B cell (primary cell): ENCODE measurements around the gene VAV3. TPM values are rescaled to one million over a fixed set of nuclear protein-coding genes. Genes with fewer than 3 reads are reported as not detected.

Experiments
- ATAC-seq: fragments of 200-7000 bp; cut with Tn5 transposase; one replicate; pipeline ENCODE4 v1.10.0; 2021; ENCODE audit warnings: low read depth, mild to moderate bottlenecking, moderate number of reproducible peaks, moderate library complexity
- CTCF ChIA-PET: fragments of 350-600 bp; sonication (Branson Sonifier 250); formaldehyde crosslinking; loops from one replicate; lab custom pipeline; 2021; ENCODE audit warnings: antibody characterized with exemption, inconsistent platforms; lab: Charles Lee
- POLR2A ChIA-PET: fragments of 350-600 bp; sonication (Branson Sonifier 250); formaldehyde crosslinking; loops from one replicate; lab custom pipeline; 2021; ENCODE audit warnings: antibody characterized with exemption; lab: Charles Lee
- DNase-seq: peaks from one replicate; pipeline ENCODE4 v3.0.0; 2013
- H2AFZ ChIP-seq: 2 replicates; pipeline ENCODE4 v1.6.1; 2012; ENCODE audit warnings: mild to moderate bottlenecking, low read depth, low read length; ENCODE audit not compliant: insufficient read depth, poor library complexity, severe bottlenecking
- H3K27ac ChIP-seq, 2 donors: 1 replicate in 1 of 2; 2 replicates in 1 of 2; pipeline ENCODE4 v1.5.1; 2012 to 2013; ENCODE audit warnings: low read length in 2 of 2, mild to moderate bottlenecking in 2 of 2, moderate library complexity in 1 of 2
- H3K27me3 ChIP-seq, 4 experiments: fragments of 200-600 bp in 1 of 4; sonication (generic) in 1 of 4; replicated peaks in 1 of 4; 1 replicate in 2 of 4; 2 replicates in 2 of 4; pipeline versions ENCODE4 v1.6.1 to v1.7.0; 2013 to 2016; ENCODE audit warnings: low read length in 3 of 4, mild to moderate bottlenecking in 2 of 4, mixed read lengths in 1 of 4, moderate library complexity in 1 of 4; ENCODE audit not compliant: insufficient read depth in 4 of 4, control insufficient read depth in 3 of 4; ENCODE audit errors: control extremely low read depth in 1 of 4
- H3K36me3 ChIP-seq, 2 experiments: replicated peaks in 1 of 2; 1 replicate in 1 of 2; 2 replicates in 1 of 2; pipeline versions ENCODE4 v1.6.1 to v1.7.1; 2013; ENCODE audit warnings: low read length in 1 of 2; ENCODE audit not compliant: insufficient read depth in 2 of 2, control insufficient read depth in 1 of 2; ENCODE audit errors: control extremely low read depth in 1 of 2, extremely low read depth in 1 of 2
- H3K4me1 ChIP-seq, 2 donors: fragments of 200-600 bp in 1 of 2; sonication (generic) in 1 of 2; 1 replicate in 1 of 2; 2 replicates in 1 of 2; pipeline versions ENCODE4 v1.5.1 to v1.6.1; 2013 to 2017; ENCODE audit warnings: low read length in 2 of 2; ENCODE audit not compliant: control insufficient read depth in 2 of 2, insufficient read depth in 2 of 2
- H3K4me2 ChIP-seq: replicated peaks from 2 replicates; pipeline ENCODE3; 2012; ENCODE audit warnings: mild to moderate bottlenecking, low read depth, low read length; ENCODE audit not compliant: poor library complexity, severe bottlenecking
- H3K4me3 ChIP-seq, 5 experiments: fragments of 200-600 bp in 1 of 5; sonication (generic) in 1 of 5; 1 replicate in 3 of 5; 2 replicates in 2 of 5; pipeline versions ENCODE4 v1.5.1 to v1.7.0; 2011 to 2016; ENCODE audit warnings: low read length in 4 of 5, mild to moderate bottlenecking in 4 of 5, low read depth in 2 of 5, control low read depth in 1 of 5, moderate library complexity in 1 of 5; ENCODE audit not compliant: insufficient read depth in 1 of 5; ENCODE audit errors: control extremely low read depth in 1 of 5, extremely low read depth in 1 of 5
- H3K79me2 ChIP-seq: fragments of 200-600 bp; sonication (generic); one replicate; pipeline ENCODE4 v1.6.0; 2016; ENCODE audit warnings: low read length; ENCODE audit not compliant: control insufficient read depth, insufficient read depth
- H3K9ac ChIP-seq: fragments of 200-600 bp; sonication (generic); 2 replicates; pipeline ENCODE4 v1.6.1; 2017; ENCODE audit warnings: mild to moderate bottlenecking, low read length, moderate library complexity
- H3K9me3 ChIP-seq, 3 donors: one replicate each; pipeline versions ENCODE4 v1.6.1 to v1.7.1; 2013; ENCODE audit warnings: low read length in 2 of 3; ENCODE audit not compliant: control insufficient read depth in 2 of 3, insufficient read depth in 1 of 3; ENCODE audit errors: control extremely low read depth in 1 of 3
- H4K20me1 ChIP-seq: 2 replicates; pipeline ENCODE4 v1.6.0; 2012; ENCODE audit warnings: mild to moderate bottlenecking, low read length; ENCODE audit not compliant: insufficient read depth, control insufficient read depth, poor library complexity, severe bottlenecking
- H3K27ac Mint-ChIP-seq: one replicate; pipeline ENCODE4 v1.8.0; 2021; ENCODE audit warnings: mixed read lengths
- H3K27me3 Mint-ChIP-seq: one replicate; pipeline ENCODE4 v1.8.0; 2021; ENCODE audit warnings: mixed read lengths
- H3K4me1 Mint-ChIP-seq: one replicate; pipeline ENCODE4 v1.8.0; 2021; ENCODE audit warnings: mixed read lengths
- H3K4me3 Mint-ChIP-seq: one replicate; pipeline ENCODE4 v1.8.0; 2021; ENCODE audit warnings: mixed read lengths
- H3K9me3 Mint-ChIP-seq: one replicate; pipeline ENCODE4 v1.8.0; 2022; ENCODE audit warnings: mixed read lengths; ENCODE audit not compliant: insufficient read depth
- CTCF ChIP-seq: fragments of 200-600 bp; IDR thresholded peaks from one replicate; pipeline ENCODE4 v1.8.0; 2022; ENCODE audit warnings: antibody characterized with exemption, mild to moderate bottlenecking
- EZH2 ChIP-seq: IDR thresholded peaks from 2 replicates; pipeline ENCODE4 v1.6.1; 2012; ENCODE audit warnings: borderline replicate concordance, low read depth, mild to moderate bottlenecking, moderate library complexity, low read length; ENCODE audit not compliant: insufficient read depth, poor library complexity, severe bottlenecking
- WGBS: methylation state at CpG from one replicate; pipeline ENCODE4 v1.1.5; 2013; ENCODE audit warnings: missing lambda C conversion rate; ENCODE audit not compliant: insufficient coverage; 5-methylcytosine and 5-hydroxymethylcytosine counted together
- intact Hi-C: fragments of 100-400 bp; cut with micrococcal nuclease; formaldehyde crosslinking; loops from one replicate; pipeline ENCODE4 v1.10.0; 2022
- polyA plus RNA-seq: library from polyadenylated mRNA; depleted of rRNA; stranded (reverse); fragments of >200 nt; gene quantifications from 2 replicates; pipeline ENCODE4 v1.2.3, GENCODE V29; 2012
- total RNA-seq, 2 donors: library from RNA; stranded (reverse); fragments of 120-200 nt in 1 of 2; gene quantifications; 1 replicate in 1 of 2; 2 replicates in 1 of 2; pipeline versions ENCODE4 v1.2.3 to v1.2.4, GENCODE V29; 2013 to 2022

VAV3 gene
- total and polyA plus RNA-seq, 2 donors (not counting 1 experiment from before 2014, with no cell fraction given) = 14.8 to 32.5 TPM

- Mint-ChIP-seq H3K4me1 (peaks cover 4% of the 10 kb centered on the region), H3K27me3 (no peaks in the 10 kb centered on the region), H3K27ac (no peak overlapping the region), H3K9me3 (no peaks in the 10 kb centered on the region), H3K4me3 (no peak overlapping the region)
- ChIA-PET CTCF (no interaction called here), POLR2A (interaction anchor here (0.7 kb wide), 1 partner anchor 338 kb away, joined by 8 read pairs; no protein-coding TSS in a partner anchor)
- H3K4me2 ChIP-seq = no peak overlapping the region
- no peaks in the 10 kb centered on the region for H4K20me1 ChIP-seq
- no peak overlapping the region for H3K27ac ChIP-seq
- intact Hi-C loops = no loop called here
- ATAC-seq (no peak), DNase-seq (no peak)
- TF ChIP-seq CTCF (no peak), EZH2 (no peak)
- H3K9ac ChIP-seq = no peak overlapping the region
- peaks cover 1 to 3% of the 10 kb centered on the region in 2 donors for H3K4me1 ChIP-seq
- H3K4me3 ChIP-seq = no peak overlapping the region
- H3K9me3 ChIP-seq = no peaks in the 10 kb centered on the region
- H3K36me3 ChIP-seq = peaks cover 16 to 61% of the 10 kb centered on the region in 2 experiments
- H3K79me2 ChIP-seq = peaks cover 20% of the 10 kb centered on the region
- no peaks in the 10 kb centered on the region for H3K27me3 ChIP-seq
- no peak overlapping the region for H2AFZ ChIP-seq
- WGBS = 94% methylated on average over 12 of the region's 13 CpGs
Measured at GRCh38 chr1:107771377-107771776, 193.6 kb downstream of the VAV3 start.

DNA sequence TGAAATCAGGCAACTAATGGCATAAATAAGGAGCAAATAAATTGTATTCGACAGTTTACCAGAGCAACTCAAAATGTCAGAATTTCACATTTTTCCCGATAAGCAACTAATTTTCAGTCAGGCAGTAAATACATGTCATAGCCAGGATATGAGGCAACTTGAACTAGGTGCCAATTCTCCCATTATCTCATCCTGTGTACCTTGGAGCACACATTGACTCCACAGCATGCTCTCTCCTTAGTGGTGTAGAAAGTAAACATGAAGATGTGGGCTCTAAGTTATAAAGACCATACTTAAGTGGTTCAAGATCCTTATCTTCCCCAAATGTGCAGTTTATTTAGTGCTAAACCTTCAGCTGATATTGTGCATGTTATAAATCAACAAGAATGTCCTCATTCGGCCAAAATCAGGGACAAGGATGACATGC is 197.8 kb downstream of the VAV3 start:
- TF ChIP-seq CTCF (no peak), EZH2 (no peak)

More for the DNA sequence above, 197.8 kb downstream of the VAV3 start:
- no peaks in the 10 kb centered on the region for H3K4me1 ChIP-seq
- POLR2A ChIA-PET = no interaction called here
- Mint-ChIP-seq H3K27me3 (no peaks in the 10 kb centered on the region), H3K9me3 (no peaks in the 10 kb centered on the region), H3K27ac (no peak overlapping the region), H3K4me1 (no peaks in the 10 kb centered on the region), H3K4me3 (no peak overlapping the region)
- intact Hi-C loops = no loop called here
- no peak overlapping the region for H3K4me2 ChIP-seq
- H3K27ac ChIP-seq = no peak overlapping the region
- H3K36me3 ChIP-seq = peaks cover 14 to 80% of the 10 kb centered on the region in 2 experiments
- 100% methylated on average over 2 of the region's 3 CpGs for WGBS
- no peak for ATAC-seq
- H3K9me3 ChIP-seq = no peaks in the 10 kb centered on the region
- no peaks in the 10 kb centered on the region for H4K20me1 ChIP-seq
- no peaks in the 10 kb centered on the region for H3K27me3 ChIP-seq
- CTCF ChIA-PET = interaction anchor here (1.6 kb wide), 1 partner anchor 9 kb away, joined by 5 read pairs; no protein-coding TSS in a partner anchor
- no peak overlapping the region for H3K4me3 ChIP-seq
- H2AFZ ChIP-seq = no peak overlapping the region
- H3K9ac ChIP-seq = no peak overlapping the region
- H3K79me2 ChIP-seq = no peaks in the 10 kb centered on the region
- DNase-seq = no peak
